ENCODE data around the gene PEX19. TPM values are rescaled to one million over a fixed set of nuclear protein-coding genes. Genes with fewer than 3 reads are reported as not detected.

PEX19 gene
- total RNA-seq, 4 donors from 2014 or later = 43.6 to 54.2 (median 46.1) TPM

GRCh38 chr1:160255781-160256300, 29.1 kb downstream of the PEX19 start:
- H3K4me1 ChIP-seq = peaks cover 48 to 75% (median 70%) of the 10 kb centered on the region in 4 donors
- intact Hi-C loops (cut with DNase I) = no loop called here
- WGBS = 75% methylated on average over 4 of the region's 4 CpGs

GRCh38 chr1:160251687-160252526, 33.0 kb downstream of the PEX19 start:
- Histone ChIP-seq H3K4me3 (no peak overlapping the region), H3K9me3 (no peaks in the 10 kb centered on the region), H3K27me3 (no peaks in the 10 kb centered on the region), H3K4me1 (peaks cover 29 to 59% (median 51%) of the 10 kb centered on the region in 4 donors), H3K36me3 (peaks cover 0 to 17% (median 2%) of the 10 kb centered on the region in 4 donors), H3K27ac (replicated peaks in 1 of 4) (peak overlapping the region; percentile 36 to 57 (median 42))
- intact Hi-C loops (cut with DNase I) = loop anchor here (2.0 to 5.0 kb wide), 4 partner anchors 35 to 151 kb away; partner anchors contain the start of gene PEX19
- 65% methylated on average over 5 of the region's 5 CpGs for WGBS
- TF ChIP-seq POLR2AphosphoS5 (IDR thresholded peaks at IDR 0.05) (peak; percentile 28 to 31), EP300 (IDR thresholded peaks at IDR 0.05) (no peak), CTCF (IDR thresholded peaks at IDR 0.05) (peak; percentile 70 to 83 (median 70))
- no peak for DNase-seq (ENCODE audit: extremely low spot score)

More at GRCh38 chr1:160255781-160256300, 29.1 kb downstream of the PEX19 start:
- H3K9me3 ChIP-seq = no peaks in the 10 kb centered on the region
- no peak for TF ChIP-seq CTCF (IDR thresholded peaks at IDR 0.05)
- no peak for TF ChIP-seq POLR2AphosphoS5 (IDR thresholded peaks at IDR 0.05)
- no peak for TF ChIP-seq EP300 (IDR thresholded peaks at IDR 0.05)
- H3K27me3 ChIP-seq = no peaks in the 10 kb centered on the region
- peaks cover 0 to 17% (median 2%) of the 10 kb centered on the region in 4 donors for H3K36me3 ChIP-seq
- H3K4me3 ChIP-seq = no peak overlapping the region
- peak overlapping the region; percentile 1 to 52 (median 39) for H3K27ac ChIP-seq (replicated peaks in 1 of 4)
- DNase-seq (ENCODE audit: extremely low spot score) = no peak

- Histone ChIP-seq H3K27ac (replicated peaks in 1 of 4) (peak overlapping the region in 3 of 4 donors; percentile 39 to 57 (median 40)), H3K27me3 (no peaks in the 10 kb centered on the region), H3K4me1 (peaks cover 29 to 59% (median 51%) of the 10 kb centered on the region in 4 donors), H3K9me3 (no peaks in the 10 kb centered on the region), H3K36me3 (peaks cover 0 to 17% (median 2%) of the 10 kb centered on the region in 4 donors), H3K4me3 (no peak overlapping the region)
- intact Hi-C loops (cut with DNase I) = loop anchor here (5.0 kb wide), 2 partner anchors 34 to 36 kb away; partner anchors contain the start of gene PEX19
- TF ChIP-seq POLR2A (IDR thresholded peaks at IDR 0.05; ENCODE audit: low read depth) (no peak), POLR2AphosphoS5 (IDR thresholded peaks at IDR 0.05) (no peak), CTCF (IDR thresholded peaks at IDR 0.05) (no peak), EP300 (IDR thresholded peaks at IDR 0.05) (no peak)
- no peak for DNase-seq (ENCODE audit: extremely low spot score)
These were observed 33.9 kb downstream of the PEX19 start for GRCh38 chr1:160251011-160251410.

GRCh38 chr1:160247053-160247452, 37.9 kb downstream of the PEX19 start:
- H3K4me3 ChIP-seq = no peak overlapping the region
- WGBS = 96% methylated on average over 1 of the region's 1 CpG
- H3K27ac ChIP-seq (replicated peaks in 1 of 4) = no peak overlapping the region
- H3K9me3 ChIP-seq = no peaks in the 10 kb centered on the region
- DNase-seq (ENCODE audit: extremely low spot score) = no peak
- H3K36me3 ChIP-seq = peaks cover 0 to 19% (median 10%) of the 10 kb centered on the region in 4 donors
- intact Hi-C loops (cut with DNase I) = loop anchor here (5.0 kb wide), 1 partner anchor 40 kb away; the partner anchor contains the start of gene PEA15
- TF ChIP-seq EP300 (IDR thresholded peaks at IDR 0.05) (no peak), CTCF (IDR thresholded peaks at IDR 0.05) (no peak), POLR2A (IDR thresholded peaks at IDR 0.05; ENCODE audit: low read depth) (no peak), POLR2AphosphoS5 (IDR thresholded peaks at IDR 0.05) (no peak)
- peaks cover 40 to 78% (median 69%) of the 10 kb centered on the region in 4 donors for H3K4me1 ChIP-seq
- H3K27me3 ChIP-seq = no peaks in the 10 kb centered on the region

All from esophagus muscularis mucosa (tissue), 4 donors.